ENCODE results near the gene SNX5.

Gene SNX5

DNA sequence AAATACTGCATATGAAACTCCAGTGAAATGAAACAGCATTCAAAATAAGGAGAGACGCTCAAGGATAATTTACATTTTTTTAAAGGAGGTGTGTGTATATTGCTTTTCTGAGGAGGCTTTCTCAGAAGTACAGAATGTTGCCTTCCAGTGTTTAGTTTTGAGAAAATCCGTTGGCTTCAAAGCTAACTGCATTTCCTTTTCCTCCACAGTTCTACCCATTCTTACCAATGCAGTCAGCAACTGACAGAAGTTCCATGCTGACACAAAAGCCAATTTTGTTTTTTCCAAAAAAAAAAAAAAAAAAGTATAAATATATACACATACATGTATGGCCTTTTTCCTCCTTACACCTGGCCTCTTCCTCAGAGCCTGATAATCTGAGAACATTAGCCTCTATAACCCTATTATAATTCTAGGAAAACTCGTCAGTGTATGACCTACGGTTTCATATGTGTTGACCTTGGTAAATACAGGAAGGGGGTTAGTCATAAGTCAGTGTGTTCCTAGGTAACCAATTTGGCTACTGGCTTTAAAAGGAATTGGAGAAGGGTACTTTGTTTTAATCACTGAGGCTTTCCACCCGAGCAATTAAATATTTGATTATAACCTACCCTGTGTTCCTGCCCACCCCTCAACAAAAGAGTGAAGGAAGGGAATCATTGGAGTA, 24.4 kb upstream of the SNX5 start:
- DNase-seq (ENCODE audit: low read depth in 2 of 2), result no peak

DNA sequence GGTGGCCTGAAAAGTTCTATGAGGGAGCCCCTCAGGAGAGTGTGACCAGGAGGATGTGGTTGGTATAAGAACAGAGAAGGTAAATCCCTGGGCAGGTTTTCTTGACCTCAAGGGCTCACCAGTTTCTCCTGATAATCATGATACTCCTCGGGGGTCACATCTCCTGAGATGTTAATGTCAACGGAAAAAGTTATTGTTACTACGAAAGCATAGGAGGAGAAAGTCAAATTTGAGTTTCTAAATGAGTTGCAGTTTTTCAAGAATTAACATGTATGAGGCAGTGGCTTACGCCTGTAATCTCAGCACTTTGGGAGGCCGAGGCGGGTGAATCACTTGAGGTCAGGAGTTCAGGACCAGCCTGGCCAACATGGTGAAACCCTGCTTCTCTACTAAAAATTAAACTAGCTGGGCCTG, 23.6 kb upstream of the SNX5 start:
- DNase-seq (ENCODE audit: low read depth in 2 of 2), result no peak

- DNase-seq (ENCODE audit: low read depth in 2 of 2), result no peak
Observed at GRCh38 chr20:17990278-17990972, 21.8 kb upstream of the SNX5 start.

- no peak for DNase-seq (ENCODE audit: low read depth in 2 of 2)
Observed at GRCh38 chr20:17987988-17988387, 19.4 kb upstream of the SNX5 start.

DNA sequence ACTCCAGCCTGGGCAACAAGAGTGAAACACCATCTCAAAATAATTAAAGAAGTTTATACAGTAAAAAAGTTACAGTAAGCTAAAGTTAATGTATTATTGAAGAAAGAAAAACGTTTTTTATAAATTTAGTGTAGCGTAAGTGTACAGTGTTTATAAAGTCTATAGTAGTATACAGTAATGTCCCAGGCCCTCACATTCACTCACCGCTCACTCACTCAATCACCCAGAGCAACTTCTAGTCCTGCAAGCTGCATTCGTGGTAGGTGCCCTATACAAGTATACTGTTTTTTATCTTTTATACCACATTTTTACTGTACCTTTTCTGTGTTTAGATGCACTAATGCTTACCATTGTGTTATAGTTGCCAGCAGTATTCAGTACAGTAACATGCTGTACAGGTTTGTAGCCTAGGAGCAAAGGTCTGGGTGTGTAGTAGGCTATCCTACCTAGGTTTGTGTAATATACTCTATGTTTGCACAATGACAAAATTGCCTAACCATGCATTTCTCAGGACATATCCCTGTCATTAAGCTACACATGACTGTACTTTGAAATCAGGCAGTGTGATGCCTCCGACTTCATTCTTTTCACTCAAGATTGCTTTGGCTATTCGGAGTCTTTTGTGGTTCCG, 16.9 kb upstream of the SNX5 start:
- DNase-seq (ENCODE audit: low read depth in 2 of 2), result no peak

GRCh38 chr20:17976305-17976704, 7.7 kb upstream of the SNX5 start:
- no peak for DNase-seq (ENCODE audit: low read depth in 2 of 2)

- DNase-seq (ENCODE audit: low read depth in 2 of 2), result no peak
Observed at GRCh38 chr20:17972121-17972520, 3.5 kb upstream of the SNX5 start.

DNA sequence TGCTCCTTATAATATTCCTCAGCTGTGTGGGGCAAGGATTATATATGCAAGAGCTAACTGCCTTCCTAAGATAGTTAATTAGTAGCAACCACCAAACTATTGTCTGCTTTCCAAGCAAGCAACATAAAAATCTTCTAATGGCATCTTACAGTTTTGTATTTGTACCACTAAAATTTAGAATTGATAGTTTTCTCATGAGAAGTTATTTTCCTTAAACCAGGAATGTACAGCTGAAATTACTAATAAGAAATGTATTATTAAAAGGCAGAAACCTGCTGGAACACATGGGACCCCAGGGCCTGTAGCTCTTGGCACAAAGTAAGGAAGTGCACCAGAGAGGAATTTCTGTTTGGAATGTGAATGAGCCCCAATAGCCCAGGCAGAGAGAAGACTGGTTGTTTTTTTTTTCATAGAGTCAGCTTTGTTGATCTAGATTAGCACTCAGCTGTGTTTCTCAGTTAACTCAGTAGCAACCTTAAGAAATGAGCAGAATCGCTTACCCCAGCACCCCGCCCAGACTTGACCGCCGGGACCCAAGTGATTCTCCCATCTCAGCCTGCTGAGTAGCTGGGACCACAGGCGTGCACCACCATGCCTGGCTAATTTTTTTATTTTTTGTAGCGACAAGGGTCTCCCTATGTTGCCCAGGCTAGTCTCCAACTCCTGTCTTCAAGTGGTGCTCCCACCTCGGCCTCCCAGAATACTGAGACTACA, 2.9 kb upstream of the SNX5 start:
- DNase-seq (ENCODE audit: low read depth in 2 of 2), result no peak

DNA sequence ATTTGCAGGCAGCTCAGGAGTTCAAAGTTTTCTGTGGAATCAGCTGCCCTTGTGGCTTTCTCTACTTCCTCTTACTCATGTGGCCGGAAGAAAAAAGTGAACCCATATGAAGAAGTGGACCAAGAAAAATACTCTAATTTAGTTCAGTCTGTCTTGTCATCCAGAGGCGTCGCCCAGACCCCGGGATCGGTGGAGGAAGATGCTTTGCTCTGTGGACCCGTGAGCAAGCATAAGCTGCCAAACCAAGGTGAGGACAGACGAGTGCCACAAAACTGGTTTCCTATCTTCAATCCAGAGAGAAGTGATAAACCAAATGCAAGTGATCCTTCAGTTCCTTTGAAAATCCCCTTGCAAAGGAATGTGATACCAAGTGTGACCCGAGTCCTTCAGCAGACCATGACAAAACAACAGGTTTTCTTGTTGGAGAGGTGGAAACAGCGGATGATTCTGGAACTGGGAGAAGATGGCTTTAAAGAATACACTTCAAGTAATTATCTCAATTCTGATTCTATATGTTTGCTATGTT, 1.4 kb upstream of the SNX5 start:
- DNase-seq (ENCODE audit: low read depth in 2 of 2), result no peak

- DNase-seq (ENCODE audit: low read depth in 2 of 2), result no peak
Observed at GRCh38 chr20:17969278-17969883, 787 bp upstream of the SNX5 start.

GRCh38 chr20:17967521-17968365, 851 bp downstream of the SNX5 start:
- DNase-seq (ENCODE audit: low read depth in 2 of 2), result no peak

- DNase-seq (ENCODE audit: low read depth in 2 of 2), result no peak
Observed at GRCh38 chr20:17966432-17967310, 1.9 kb downstream of the SNX5 start.

- no peak for DNase-seq (ENCODE audit: low read depth in 2 of 2)
Observed at GRCh38 chr20:17965042-17965697, 3.4 kb downstream of the SNX5 start.

GRCh38 chr20:17964632-17965031, 4.0 kb downstream of the SNX5 start:
- no peak for DNase-seq (ENCODE audit: low read depth in 2 of 2)

GRCh38 chr20:17964073-17964472, 4.5 kb downstream of the SNX5 start:
- no peak for DNase-seq (ENCODE audit: low read depth in 2 of 2)

DNA sequence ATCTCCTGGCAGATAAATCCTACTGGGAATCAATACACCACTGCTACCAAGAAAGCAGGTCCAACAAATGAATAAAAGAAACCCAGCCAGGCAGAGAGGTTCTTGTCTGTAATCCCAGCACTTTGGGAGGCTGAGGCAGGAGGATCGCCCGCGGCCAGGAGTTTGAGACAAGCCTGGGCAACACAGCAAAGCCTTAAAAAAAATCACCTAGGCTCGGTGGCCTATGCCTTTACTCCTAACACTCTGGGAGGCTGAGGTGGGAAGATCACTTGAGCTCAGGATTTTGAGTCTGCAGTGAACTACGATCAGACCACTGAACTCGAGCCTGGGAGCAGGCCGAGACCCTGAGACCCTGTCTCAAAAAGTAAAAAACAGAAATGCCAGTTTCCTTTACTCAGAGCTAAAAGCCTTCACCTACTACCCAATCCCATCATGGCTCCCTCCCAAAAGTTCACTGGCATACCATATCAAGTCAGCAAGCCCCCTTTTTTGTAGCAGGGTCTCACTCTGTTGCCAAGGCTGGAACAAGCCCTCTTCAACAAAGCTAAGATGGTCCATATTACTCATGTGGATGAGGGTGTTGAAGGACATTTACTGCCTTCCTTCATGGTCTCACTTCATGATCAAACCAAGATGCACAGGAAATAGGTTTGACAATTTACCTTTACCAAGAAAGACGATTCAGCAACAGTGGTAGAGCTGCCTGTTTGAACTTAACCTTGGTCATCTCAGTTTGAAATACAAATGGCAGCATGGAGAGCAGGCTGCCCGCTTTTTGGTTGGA, 5.3 kb downstream of the SNX5 start:
- DNase-seq (ENCODE audit: low read depth in 2 of 2), result no peak

GRCh38 chr20:17961587-17961940, 7.0 kb downstream of the SNX5 start:
- no peak for DNase-seq (ENCODE audit: low read depth in 2 of 2)

GRCh38 chr20:17960927-17961586, 7.5 kb downstream of the SNX5 start:
- DNase-seq (ENCODE audit: low read depth in 2 of 2), result no peak

Measured in stimulated activated CD4-positive, alpha-beta T cell treated with anti-CD3 and anti-CD28 coated beads, Interleukin-1b, Interleukin-23, amount 100 ng/mL, for 1 hour (primary cell).